Duodenal mucosa (tissue), 2 donors: ENCODE measurements around the gene NUDT1.

ENCODE experiments used
- H3K27ac ChIP-seq: one replicate; pipeline ENCODE4 v1.7.0; 2013; ENCODE audit warnings: low read depth, low read length
- H3K27me3 ChIP-seq, 2 donors: one replicate each; pipeline ENCODE4 v1.7.0; 2013; ENCODE audit warnings: low read length in 2 of 2, control low read depth in 1 of 2; ENCODE audit not compliant: insufficient read depth in 2 of 2, control insufficient read depth in 1 of 2
- H3K36me3 ChIP-seq, 2 donors: one replicate each; pipeline ENCODE4 v1.7.0; 2013; ENCODE audit warnings: low read length in 2 of 2, control low read depth in 1 of 2; ENCODE audit not compliant: insufficient read depth in 2 of 2, control insufficient read depth in 1 of 2
- H3K4me1 ChIP-seq, 2 donors: one replicate each; pipeline ENCODE4 v1.7.0; 2013; ENCODE audit warnings: low read length in 2 of 2, control low read depth in 1 of 2; ENCODE audit not compliant: insufficient read depth in 2 of 2, control insufficient read depth in 1 of 2
- H3K4me3 ChIP-seq, 2 donors: one replicate each; pipeline ENCODE4 v1.7.0; 2013; ENCODE audit warnings: low read length in 2 of 2, low read depth in 1 of 2
- H3K9ac ChIP-seq, 2 donors: one replicate each; pipeline ENCODE4 v1.7.0; 2013; ENCODE audit warnings: low read length in 2 of 2, low read depth in 1 of 2
- H3K9me3 ChIP-seq, 2 donors: one replicate each; pipeline ENCODE4 v1.7.0; 2013; ENCODE audit warnings: low read length in 2 of 2, control low read depth in 1 of 2; ENCODE audit not compliant: control insufficient read depth in 1 of 2

Gene NUDT1

DNA sequence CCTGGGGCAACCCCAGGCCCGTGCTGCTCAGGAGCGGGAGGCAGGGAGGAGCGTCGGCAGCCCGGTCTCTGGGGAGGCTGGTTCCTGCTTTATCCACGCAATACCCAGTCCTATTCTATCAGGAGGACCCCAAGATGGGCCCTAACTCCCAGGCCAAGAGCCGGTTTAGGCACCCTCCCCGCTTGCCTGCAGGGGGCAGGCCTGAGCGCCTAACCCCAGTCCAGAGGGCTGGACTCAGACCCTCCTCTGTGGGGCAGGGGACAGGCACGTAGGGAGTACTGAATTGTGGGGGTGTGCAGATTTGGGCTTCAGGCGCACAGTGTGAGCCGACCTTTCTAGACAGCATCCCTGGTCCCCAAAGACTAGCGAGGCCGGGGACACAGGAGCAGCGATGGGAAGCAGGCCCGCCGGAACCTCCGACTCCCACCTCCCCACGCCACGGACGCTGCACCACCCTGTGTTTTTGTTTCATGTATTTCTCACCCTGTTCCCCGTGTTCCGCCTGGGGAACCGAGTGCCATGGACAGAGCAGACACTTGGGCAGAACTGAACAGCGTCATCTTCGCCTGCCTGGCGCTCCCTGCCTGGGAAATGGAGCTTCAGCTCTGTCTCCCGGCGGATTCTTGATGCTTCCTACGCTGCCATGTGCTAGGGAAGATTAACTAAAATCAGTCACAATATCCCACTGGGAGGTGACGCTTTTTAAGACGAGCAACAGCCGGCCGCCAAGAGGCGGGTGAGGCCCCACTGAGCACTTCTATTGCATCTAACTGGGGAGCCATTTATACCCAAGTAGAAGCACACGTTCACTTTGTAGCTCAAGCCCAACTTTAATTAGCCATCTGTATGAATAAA lies 5.3 kb downstream of the NUDT1 start:
- no peak overlapping the region for H3K4me3 ChIP-seq
- H3K27ac ChIP-seq: no peak overlapping the region
- H3K36me3 ChIP-seq: peaks cover 0 to 5% of the 10 kb centered on the region in 2 donors
- H3K9me3 ChIP-seq: no peaks in the 10 kb centered on the region
- peaks cover 14 to 27% of the 10 kb centered on the region in 2 donors for H3K4me1 ChIP-seq
- no peak overlapping the region for H3K9ac ChIP-seq
- H3K27me3 ChIP-seq: no peaks in the 10 kb centered on the region

DNA sequence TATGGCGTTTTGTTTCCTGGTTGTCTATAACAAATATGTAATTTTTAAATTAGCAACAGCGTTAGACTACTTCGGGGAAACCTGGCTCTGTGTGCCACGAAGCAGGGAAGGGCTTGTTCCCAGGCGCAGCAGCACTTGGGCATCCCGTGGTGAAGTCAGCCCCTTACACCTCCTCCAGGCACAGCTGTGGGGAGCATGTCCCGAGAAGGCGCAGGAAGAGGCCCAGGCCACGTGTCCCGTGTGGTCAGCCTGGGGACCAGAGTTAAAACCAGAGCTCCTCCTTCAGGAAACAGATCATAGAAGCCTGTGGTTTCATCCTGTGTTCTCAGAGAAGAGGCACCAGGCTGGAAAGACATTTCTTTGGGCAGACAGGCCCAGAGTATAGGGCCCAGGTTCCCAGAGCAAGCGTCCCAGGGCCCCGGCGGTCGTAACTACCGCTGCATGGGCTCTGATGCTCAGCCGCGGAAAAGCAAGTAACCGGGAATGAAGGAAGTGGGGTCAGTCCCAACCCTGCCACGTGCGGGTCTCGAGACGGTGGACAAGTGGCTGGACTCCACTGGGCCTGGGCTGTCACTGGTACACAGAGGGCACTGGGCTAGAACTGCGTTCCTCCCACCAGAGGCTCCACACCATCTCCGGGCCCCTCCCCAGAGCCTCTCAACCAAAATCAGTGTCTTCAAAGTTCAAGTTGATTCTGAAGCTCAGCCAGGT lies 7.1 kb downstream of the NUDT1 start:
- H3K9me3 ChIP-seq: no peaks in the 10 kb centered on the region
- no peak overlapping the region for H3K4me3 ChIP-seq
- no peak overlapping the region for H3K9ac ChIP-seq
- peaks cover 5 to 10% of the 10 kb centered on the region in 2 donors for H3K36me3 ChIP-seq
- no peak overlapping the region for H3K27ac ChIP-seq
- no peaks in the 10 kb centered on the region for H3K27me3 ChIP-seq
- H3K4me1 ChIP-seq: peaks cover 8 to 19% of the 10 kb centered on the region in 2 donors

DNA sequence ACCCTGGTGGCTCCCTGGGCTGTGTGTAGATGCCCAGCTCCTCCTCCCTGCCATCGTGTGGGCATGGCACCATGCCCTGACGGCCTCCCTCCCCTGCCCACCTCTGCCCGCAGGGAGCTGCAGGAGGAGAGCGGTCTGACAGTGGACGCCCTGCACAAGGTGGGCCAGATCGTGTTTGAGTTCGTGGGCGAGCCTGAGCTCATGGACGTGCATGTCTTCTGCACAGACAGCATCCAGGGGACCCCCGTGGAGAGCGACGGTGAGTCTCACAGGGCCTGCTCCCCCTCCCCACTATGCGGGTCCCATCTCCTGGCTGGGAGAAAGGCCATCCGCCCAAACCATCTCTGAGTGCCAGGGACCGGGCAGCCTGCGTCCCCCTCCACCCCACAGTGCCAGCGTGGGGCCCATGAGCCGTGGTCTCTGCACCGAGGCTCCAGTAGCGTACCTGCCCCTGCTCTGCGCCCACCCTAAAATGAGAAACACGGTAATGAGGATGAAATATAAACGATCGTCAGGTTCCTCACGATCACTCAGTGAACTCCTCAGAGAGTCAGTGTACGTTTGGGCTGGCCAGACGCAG lies 7.8 kb downstream of the NUDT1 start:
- Histone ChIP-seq H3K9me3 (no peaks in the 10 kb centered on the region), H3K9ac (no peak overlapping the region), H3K27ac (no peak overlapping the region)

DNA sequence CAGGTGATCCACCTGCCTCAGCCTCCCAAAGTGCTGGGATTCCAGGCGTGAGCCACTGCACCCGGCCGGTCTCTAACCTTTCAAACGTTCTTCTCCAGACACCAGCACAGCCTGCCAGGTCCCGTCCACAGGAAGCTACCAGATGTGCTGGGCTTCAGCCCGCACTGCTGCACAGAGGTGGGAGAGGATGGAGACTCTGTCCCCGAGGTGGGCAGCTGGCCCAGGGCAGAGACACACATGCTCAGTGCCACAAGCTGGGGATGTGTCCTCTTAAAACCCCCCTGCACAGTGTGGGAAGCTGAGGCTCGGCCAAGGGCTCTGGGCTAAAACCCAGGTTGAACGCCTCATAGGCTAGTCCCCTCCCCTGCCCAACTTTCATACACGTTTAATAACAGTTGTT lies 9.4 kb downstream of the NUDT1 start:
- no peak overlapping the region for H3K27ac ChIP-seq
- H3K27me3 ChIP-seq: no peaks in the 10 kb centered on the region
- H3K9me3 ChIP-seq: no peaks in the 10 kb centered on the region
- H3K4me3 ChIP-seq: no peak overlapping the region
- H3K9ac ChIP-seq: no peak overlapping the region
- peaks cover 13 to 25% of the 10 kb centered on the region in 2 donors for H3K36me3 ChIP-seq
- H3K4me1 ChIP-seq: peaks cover 8 to 15% of the 10 kb centered on the region in 2 donors

More for the DNA sequence above, 7.8 kb downstream of the NUDT1 start:
- Histone ChIP-seq H3K27me3 (no peaks in the 10 kb centered on the region), H3K4me1 (peaks cover 8 to 19% of the 10 kb centered on the region in 2 donors), H3K4me3 (no peak overlapping the region), H3K36me3 (peaks cover 6 to 17% of the 10 kb centered on the region in 2 donors)

DNA sequence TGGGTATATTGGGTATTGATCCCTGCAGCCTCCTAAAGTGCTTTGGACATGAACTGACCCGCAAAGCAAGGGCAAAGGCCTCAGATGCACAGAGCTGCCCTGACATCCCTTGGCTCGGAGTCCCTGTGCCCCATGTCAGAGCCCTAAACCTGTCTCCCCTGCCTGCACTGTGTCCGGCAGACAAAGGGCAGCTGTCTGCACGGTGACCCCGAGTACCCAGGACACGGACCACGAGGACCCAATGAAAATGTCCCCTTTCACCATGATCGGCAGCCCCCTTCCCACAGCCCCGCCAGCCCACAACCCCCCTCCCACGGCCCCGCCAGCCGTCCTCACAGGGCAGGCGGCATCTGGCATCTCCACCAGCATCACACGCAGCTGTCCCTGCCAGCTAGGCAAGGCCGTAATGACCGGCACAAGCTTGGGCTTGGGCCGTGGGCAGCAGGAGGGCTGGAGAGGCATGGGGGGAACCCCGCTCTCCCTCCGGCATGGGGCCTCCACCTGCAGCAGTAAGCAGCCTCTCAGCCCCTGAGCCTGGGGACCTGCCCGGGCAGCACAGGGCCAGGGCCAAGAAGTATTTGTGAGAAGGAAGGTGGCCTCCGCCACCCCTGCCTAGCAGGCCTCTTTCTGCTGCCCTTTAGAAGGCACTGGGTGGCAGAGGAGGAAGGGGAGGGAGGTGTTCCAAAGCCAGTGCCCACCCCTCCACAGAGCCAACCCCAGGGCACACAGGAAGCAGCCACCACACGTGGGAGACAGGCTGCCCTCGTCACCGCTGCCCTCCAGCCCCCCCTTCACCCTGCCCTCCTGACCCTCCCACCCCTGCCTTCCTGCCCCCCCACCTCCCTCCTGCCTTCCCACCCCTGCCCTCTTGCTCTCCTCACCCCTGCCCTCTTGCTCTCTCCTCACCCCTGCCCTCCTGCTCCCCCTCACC lies 10.1 kb downstream of the NUDT1 start:
- H3K4me1 ChIP-seq: peaks cover 8 to 14% of the 10 kb centered on the region in 2 donors
- no peaks in the 10 kb centered on the region for H3K9me3 ChIP-seq
- H3K36me3 ChIP-seq: peaks cover 13 to 30% of the 10 kb centered on the region in 2 donors
- no peaks in the 10 kb centered on the region for H3K27me3 ChIP-seq
- no peak overlapping the region for H3K9ac ChIP-seq
- no peak overlapping the region for H3K27ac ChIP-seq
- H3K4me3 ChIP-seq: no peak overlapping the region

DNA sequence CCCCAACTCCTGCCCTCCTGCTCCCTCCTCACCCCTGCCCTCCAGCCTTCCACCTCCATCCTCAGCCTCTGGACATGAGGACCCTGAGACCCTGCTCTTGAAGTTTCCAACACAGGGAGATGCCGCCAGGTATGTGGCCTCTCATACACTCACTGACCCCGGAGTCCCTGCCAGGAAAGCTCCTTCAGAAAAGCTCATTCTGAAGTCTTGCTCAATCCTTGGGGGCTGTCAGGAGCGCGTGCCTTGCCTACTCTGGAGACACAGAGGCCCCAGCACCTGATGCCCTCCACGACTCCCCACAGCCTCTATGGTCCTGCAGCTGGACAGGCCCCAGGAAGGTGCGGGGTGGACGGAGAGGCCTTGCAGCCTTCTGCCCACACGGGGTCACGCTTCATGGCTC lies 11.0 kb downstream of the NUDT1 start:
- Histone ChIP-seq H3K27me3 (no peaks in the 10 kb centered on the region), H3K36me3 (peaks cover 13 to 30% of the 10 kb centered on the region in 2 donors)

DNA sequence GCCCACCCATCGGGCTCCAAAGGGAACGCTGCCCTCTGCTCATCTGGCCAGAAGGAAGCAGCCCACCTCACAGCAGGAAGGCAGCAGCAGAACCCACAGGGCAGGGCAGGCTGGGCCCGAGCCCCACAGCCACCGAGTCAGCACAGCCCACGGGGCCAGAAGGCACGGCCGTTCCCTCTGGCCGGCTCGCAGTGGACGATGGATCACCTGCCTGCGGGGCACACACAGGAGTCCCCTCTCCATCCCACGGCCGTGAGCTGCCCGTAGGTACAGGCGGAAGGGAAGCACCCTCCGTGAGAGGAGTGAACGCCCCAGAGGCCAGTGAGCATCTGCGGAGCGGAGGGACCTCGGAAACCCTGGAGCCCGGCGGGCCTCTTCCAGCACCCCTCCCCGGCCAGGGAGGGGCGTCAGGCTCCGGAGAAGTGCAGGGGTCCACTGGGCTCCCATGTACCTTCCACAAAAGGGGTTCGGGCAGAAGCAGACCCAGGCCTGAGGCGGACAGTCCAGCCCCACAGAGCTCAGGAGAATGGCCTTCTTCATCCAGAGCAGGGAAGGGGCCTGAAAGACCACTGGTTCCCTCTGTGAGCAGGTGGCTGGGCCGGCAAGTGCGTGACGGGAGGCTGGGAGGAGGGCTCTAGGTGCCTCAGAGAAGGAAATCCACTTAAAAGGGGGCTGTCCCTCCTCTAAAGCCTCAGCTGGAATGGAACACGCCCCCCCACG lies 11.7 kb downstream of the NUDT1 start:
- H3K36me3 ChIP-seq: peaks cover 13 to 30% of the 10 kb centered on the region in 2 donors
- no peaks in the 10 kb centered on the region for H3K9me3 ChIP-seq
- peaks cover 8 to 11% of the 10 kb centered on the region in 2 donors for H3K4me1 ChIP-seq
- no peak overlapping the region for H3K4me3 ChIP-seq
- H3K9ac ChIP-seq: no peak overlapping the region
- H3K27ac ChIP-seq: no peak overlapping the region
- no peaks in the 10 kb centered on the region for H3K27me3 ChIP-seq

More for the DNA sequence above, 11.0 kb downstream of the NUDT1 start:
- Histone ChIP-seq H3K27ac (no peak overlapping the region), H3K4me1 (peaks cover 8 to 14% of the 10 kb centered on the region in 2 donors), H3K4me3 (no peak overlapping the region), H3K9ac (no peak overlapping the region), H3K9me3 (no peaks in the 10 kb centered on the region)

DNA sequence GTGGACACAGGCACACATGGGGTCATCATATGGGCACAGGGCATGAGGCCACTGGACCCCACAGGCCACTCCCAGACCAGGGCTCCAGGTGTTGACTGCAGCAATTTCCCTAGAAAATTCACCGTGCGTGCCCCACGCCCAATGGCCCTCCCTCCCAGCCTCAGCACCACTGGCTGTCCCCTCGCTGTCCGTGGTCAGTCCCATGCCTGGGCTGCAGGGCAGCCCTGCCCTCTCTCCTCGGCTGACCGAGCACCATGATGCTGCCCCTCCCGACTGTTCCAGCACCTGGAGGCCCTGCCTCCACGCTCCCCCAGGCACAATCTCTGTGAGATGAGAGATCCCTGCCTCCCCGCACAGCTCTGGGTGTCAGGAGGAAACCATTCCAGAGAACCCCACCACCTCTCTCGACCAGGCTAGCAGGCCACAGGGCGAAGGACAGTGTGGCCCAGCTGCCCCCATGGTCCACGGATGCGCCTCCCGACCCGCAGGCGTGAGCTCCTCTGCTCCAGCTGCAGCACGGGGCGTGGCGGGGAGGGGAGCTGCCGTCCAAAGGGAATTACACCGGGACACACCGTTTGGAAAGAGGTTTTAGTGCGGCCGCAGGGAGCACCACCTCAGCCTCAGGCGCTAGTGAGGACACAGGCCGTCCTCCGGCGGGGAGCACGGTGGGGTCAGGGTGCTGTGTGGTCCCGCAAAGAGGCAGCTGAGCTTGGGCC lies 12.6 kb downstream of the NUDT1 start:
- Histone ChIP-seq H3K9ac (no peak overlapping the region), H3K4me1 (peaks cover 2 to 3% of the 10 kb centered on the region in 2 donors), H3K36me3 (peaks cover 13 to 34% of the 10 kb centered on the region in 2 donors), H3K27ac (no peak overlapping the region), H3K27me3 (no peaks in the 10 kb centered on the region), H3K9me3 (no peaks in the 10 kb centered on the region), H3K4me3 (no peak overlapping the region)
